CD1c-positive myeloid dendritic cell (primary cell): ENCODE measurements around the gene CEACAM20.
"Not testable (repeated sequence)": the region's sequence is repeated elsewhere in the genome, so short reads cannot be mapped to it uniquely, and the experiment has no call there.

Experiments used
- DNase-seq: peaks from one replicate; pipeline ENCODE4 v3.0.0-alpha.2; 2016; ENCODE audit errors: extremely low spot score

The CEACAM20 gene

DNA sequence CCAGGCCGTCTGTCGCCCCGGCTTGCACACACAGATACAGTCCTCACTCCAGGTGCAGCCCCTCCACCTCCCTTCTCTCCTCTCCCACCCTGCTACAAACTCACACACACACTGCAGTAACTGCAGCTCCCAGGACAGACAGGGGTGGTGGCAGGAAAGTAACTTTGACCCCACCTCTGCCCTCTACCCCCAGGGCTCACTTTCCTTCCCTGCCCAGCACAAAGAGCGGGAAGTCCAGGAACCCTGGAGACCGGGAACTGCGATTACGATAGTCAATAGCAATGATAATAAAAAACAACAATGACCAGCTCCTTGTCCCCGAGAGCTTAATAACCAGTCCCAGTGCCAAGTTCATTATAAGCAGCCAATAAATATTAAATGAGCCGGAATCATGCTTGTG lies at the start of gene CEACAM20:
CEACAM20 (minus strand) TSS at position 140 of the 400 bp plus-strand sequence. CDS start 166 bp downstream, outside the sequence.
- no peak for DNase-seq

DNA sequence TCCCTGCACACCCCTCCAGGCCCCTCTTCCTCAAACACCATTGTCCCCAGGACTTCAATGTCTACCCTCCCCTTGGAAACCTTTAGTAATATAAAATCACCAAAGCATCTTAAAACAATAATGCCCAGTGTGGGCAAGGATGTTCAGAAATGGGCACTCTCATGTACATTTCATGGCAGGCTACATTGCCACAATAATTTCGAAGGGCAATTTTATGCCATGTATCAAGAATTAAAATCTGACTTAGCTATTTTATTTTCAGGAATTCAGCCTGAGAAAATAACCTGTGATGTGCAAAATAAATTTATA lies 48.0 kb upstream of the CEACAM20 start:
- no peak for DNase-seq

DNA sequence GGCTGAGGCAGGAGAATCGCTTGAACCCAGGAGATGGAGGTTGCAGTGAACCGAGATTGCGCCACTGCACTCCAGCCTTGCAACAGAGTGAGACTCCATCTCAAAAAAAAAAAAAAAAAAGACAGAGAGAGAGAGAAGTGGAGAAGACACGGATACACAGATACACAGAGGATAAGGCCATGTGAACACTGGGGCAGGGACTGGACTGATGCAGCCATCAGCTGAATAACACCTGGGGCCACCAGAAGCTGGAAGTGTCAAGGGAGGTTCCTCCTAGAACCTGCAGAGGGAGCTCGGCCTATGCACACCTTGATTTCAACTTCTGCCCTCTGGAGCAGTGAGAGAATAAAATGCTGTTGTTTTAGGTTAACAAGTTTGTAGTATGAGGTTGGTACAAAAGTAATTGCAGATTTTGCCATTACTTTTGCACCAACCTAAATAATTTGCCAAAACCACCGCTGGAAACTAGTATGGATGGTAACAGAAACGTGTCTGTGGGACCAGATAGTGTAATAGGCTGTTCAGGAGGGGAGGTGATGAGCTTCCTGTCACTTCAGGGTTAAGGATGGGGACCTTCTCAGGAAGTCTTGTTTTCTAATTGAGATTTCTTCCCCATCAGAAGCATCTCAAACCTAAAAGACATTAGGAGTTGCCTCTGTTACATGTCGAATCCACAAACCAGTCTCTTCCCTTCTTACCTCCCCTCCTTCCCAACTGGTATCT lies 47.5 kb upstream of the CEACAM20 start:
- peak; percentile 26 for DNase-seq

DNA sequence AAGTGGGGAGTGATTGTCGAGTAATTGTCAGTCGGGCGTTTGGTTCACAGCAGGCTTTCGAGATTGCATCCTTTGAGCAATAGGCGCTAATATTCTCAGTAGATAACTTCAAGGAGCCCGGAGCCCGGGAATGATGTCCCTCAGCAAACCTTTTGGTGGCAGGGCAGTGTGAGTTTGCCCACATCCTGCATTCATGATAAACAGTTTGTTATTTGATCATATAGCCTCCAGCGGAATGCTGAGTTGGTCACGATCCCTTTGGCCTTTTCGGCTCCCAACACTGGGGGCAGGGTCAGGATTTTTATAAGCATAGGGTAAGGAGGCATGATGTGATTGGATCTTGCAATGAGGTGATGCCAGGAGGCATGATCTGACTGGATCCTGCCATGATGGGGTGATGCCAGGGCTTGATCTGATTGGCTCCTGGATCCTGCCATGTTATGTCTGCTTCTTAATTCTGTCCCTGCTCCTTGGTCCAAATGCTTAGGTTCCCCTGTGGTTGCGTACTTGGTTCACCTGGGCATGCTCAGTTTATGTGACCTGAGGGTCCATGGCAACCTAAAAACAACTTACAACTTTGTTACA lies 45.7 kb upstream of the CEACAM20 start:
- DNase-seq = no peak

DNA sequence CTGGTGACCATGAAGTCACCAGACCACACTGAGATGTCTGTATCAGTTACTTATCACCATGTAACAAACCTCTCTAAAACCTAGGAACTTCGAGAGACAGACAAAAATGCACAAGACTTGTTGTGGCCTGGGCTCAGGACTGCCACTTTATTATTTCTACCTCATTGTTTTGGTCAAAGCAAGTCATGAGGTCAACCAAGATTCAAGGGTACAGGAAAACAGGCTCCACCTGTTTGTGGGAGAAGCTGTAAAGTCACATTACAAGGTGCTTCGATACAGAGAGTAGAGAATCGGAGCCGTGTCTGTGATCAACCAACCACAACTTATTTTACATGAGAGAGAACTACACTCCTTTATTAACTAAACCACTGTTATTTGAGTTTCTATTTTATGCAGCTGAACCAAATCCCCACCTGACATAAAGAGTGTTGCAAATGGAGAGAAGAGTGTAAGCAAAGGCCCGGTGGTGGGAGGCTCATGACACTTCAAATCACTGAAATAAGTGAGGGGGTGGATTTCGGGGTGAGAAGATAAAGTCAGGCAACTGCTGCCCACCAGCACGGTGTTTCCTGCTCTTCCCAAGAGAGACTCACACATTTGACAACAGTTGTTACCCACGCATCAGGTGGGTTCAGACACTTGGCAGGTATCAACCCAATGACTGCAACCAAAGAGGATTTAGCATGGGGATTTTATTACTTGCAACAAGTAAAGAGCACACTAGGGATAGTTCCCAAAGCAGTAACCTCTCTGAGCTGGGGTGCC lies 44.9 kb upstream of the CEACAM20 start:
- DNase-seq = no peak

DNA sequence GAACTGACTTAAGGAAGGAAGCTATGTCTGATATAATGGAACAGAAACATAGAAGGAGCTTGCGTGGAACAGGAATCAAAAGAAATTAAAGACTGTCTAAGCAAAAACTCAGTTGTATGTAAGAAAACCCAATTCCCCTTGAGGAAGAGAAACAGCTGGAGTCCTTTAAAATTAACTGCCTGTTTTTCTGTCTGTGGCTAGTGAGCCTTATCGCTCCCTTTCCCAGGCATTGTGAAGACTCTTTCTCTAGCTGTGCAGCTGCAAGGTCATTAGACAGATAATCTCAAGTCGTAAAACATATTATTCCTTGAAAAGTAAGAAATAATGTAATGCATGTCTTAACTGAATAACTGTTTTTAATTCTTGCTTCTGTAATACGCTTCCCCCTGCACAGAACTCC lies 44.2 kb upstream of the CEACAM20 start:
- no peak for DNase-seq

DNA sequence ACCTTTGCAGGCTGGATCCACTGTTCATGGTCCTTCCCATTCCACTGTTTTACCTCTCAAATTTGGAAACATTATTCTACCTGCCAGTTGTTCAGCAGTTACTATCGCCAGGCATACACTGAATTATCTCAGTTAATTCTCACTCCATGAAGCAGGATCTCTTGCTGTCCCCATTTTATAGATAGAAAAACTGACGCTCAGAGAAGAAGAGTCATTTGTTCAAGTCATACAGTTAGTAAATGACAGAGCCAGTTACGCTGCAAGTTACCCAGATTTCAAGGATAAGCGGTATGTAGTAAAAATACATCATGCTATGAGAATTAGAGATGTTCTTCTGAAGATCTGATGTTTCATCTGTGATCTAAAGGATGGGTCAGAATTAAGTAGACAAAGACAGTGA lies 43.7 kb upstream of the CEACAM20 start:
- no peak for DNase-seq

DNA sequence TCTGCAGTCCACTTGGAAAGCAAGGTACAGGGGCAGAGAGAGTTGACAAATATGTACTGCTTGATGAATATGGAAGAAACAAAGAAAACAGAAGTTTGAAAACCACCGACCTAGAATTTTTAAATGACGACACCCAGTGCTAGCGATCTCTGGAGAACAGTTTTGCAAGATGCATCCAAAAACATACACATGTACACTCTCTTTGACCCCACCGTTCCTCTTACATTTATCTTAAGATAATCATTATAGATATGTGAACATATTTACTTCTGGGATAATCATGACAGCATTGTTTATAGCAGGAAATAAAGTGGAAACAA lies 43.1 kb upstream of the CEACAM20 start:
- DNase-seq = no peak

DNA sequence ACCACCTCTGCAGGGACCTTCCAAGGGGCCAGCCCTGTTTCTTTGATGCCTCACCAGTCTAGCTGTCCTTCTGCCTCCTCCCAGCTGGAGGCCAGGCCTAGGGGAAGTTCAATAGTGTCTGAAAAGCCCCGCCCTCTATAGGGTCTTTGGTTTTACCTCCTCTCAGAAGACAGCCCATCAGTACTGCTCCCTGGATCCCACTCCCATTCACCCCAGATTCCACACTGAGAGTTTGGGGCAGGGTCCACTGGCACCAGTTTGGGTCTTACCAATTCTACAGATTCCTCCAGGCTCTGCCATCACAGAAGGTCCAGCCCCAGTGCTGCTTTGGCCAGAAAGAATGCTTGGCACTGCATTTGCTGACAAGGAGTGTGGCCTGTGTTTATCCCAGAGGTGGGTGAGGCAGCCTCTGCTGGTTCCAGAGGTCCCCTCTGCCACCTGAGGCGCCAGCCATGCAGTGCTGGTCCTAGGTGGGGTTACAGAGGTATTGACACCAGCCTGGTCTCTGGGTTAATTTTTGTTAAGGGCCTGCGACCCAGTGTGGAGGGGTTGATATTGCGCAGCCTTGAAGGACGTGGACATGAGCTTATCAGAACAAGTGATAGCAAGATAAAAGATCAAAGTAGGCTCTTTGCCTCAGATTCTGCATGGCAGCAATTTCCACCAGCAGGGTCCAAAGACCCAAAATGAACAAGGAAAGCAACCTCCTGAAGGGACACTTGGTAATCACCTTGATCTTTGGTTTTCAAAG lies 42.5 kb upstream of the CEACAM20 start:
- no peak for DNase-seq

DNA sequence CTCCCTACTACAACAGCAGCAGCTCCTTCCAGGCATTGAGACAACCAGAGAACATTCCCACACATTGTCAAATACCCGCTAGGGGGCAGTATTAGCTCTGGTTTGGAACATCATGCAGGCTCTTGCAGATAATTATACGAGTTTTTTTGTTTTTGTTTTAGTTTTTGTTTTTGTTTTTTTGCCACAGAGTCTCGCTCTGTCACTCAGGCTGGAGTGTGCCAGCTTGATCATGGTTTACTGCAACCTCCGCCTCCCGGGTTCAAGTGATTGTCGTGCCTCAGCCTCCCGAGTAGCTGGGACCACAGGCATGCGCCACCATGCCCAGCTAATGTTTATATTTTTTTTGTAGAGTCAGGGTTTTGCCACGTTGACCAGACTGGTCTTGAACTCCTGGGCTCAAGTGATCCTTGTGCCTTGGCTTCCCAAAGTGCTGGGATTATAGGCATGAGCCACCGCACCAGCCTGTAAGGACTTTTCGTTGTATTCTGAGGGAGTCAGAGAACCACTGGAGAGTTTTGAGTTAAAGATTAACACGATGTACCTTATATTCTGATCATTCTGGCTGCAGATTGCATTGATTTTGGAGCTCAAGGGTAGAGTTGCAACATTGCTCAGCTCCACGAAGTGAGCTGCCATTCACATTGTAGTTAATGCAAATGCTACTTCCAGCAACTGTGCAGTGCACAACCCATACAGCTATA lies 41.7 kb upstream of the CEACAM20 start:
- peak; percentile 89 for DNase-seq

DNA sequence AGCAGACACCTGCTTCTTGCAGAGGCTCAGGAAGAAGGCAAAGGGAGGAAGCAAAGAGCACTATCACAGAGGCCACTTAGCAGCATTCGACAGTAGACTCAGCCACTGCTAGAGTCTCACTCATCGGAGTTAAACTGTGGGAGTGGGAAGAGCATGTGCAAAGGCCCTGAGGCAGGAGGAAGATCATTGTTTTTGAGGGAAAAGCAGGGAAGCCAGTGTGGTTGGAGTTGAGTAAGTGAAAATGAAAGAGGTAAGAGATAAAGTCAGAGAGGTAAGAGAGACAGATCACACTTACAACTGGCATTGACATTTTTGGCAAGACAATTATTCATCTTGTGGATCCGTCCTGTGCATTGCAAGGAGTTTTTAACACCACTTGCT lies 41.1 kb upstream of the CEACAM20 start:
- DNase-seq = no peak

DNA sequence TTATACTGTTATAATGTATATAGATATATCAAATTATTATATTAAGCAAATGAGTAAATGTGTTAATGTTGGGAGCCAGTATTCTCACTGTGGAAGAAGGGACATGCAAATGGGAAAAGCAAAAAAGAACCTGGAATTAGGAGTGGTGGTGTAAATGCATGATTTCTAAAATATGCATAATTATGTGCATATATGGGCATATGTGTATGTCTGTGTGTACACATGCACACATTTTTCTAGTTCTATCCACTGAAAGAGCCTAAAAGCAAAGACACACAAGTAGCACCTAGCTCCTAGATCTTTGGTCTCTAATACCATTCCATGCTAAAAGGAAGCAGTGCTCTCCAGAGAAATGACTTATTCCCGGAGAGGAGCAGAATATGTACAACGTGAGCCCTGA lies 38.3 kb upstream of the CEACAM20 start:
- DNase-seq = no peak

DNA sequence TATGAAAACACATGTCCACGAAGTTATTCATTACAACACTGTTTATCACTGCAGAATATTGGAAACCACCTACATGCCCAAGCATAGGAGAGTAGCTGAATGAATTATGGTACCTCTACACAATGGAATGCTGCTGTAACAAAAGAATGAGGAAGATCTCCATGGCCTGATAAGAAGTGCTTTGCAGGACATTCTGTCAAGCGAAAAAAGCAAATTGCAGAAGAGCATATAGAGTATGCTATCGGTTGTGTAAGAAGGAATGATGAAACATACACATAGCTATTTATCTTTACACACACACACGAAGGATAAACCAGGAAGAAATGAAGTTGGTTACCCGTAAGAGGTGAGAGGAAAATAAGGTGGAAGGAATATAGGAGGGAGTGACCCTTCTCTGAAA lies 37.5 kb upstream of the CEACAM20 start:
- DNase-seq = no peak

DNA sequence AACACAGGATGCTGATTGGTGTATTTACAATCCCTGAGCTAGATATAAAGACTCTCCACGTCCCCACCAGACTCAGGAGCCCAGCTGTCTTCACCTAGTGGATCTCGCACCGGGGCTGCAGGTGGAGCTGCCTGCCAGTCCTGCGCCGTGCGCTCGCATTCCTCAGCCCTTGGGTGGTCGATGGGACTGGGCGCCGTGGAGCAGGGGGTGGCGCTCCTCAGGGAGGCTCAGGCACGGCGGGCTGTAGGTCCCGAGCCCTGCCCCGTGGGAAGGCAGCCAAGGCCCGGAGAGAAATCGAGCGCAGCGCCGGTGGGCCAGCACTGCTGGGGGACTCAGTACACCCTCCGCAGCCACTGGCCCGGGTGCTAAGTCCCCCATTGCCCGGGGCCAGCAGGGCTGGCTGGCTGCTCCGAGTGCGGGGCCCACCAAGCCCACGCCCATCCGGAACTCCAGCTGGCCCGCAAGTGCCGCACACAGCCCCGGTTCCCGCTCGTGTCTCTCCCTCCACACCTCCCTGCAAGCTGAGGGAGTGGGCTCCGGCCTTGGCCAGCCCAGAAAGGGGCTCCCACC lies 33.7 kb upstream of the CEACAM20 start:
- not testable (repeated sequence) for DNase-seq

DNA sequence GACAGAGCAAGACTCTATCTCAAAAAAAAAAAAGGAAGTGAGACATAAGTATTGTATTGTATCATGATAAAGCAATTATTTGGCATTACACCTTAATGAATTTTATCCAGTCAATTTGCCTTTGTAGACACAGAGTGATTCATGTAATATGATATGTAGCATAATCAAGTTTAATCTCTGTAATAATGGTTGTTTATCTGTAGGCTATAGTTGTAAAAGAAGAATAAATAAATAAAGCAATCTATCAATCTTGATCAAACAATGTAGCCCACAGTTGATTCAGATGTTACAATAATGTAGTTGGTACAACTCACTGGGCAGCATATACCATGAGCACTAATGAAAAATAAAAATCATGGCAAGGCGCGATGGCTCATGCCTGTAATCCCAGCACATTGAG lies 28.5 kb upstream of the CEACAM20 start:
- DNase-seq = no peak

DNA sequence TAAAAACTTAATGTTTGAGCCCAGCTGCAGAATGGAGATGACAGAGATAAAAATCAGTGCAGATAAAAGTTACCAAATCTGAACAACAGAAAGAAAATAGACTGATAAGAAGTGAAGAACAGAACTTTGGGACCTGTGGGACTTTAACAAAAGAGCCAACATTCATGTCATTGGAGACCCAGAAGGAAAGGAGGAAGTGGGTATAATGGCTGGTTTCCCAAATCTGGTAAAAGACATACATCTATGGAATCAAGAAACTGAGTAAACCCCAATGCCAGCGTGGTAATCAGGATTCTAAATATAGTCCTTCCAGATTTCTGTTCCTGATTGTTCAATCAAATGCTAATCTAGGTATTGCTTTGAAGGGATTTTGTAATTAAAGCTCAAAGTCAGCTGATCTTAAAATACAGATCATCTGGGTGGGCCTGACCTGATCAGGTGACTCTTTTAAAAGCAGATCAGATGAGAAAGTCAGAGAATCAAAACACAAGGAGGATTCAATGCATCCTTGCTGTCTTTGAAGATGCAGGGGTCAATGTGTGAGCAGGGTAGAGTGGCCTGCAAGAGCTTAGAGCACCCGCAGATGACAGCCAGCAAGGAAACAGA lies 25.3 kb upstream of the CEACAM20 start:
- DNase-seq = no peak

DNA sequence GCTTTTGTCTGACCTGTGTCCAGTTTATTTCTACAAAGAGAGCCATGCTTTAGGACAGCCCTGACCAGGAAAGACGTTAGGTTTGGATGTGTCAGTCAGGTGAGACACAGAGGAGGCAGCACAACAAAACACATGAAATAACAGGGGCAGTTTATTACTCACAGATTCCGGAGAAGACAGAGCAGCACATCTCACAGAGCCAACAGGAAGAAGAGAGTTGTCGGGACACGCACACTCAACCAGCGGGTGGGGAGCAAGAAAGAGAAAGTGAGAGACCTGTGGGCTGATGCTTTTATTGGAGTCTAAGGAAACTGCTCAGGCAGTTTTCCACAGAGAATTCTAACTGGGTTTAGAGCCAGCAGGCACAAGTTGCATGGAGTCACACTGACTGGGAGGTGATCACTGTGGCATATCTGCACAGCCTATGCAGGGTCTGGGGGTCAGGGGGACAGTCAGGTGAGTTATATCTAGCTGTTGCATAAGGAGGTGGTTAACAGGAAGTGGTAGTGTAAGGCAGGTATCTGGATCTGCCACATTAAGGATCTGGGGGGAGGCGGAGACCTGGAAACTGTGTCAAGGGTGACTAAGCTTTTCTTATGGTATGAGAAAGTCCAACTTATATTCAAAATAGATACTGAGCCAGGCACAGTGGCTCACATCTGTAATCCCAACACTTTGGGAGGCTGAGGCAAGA lies 24.1 kb upstream of the CEACAM20 start:
- no peak for DNase-seq

DNA sequence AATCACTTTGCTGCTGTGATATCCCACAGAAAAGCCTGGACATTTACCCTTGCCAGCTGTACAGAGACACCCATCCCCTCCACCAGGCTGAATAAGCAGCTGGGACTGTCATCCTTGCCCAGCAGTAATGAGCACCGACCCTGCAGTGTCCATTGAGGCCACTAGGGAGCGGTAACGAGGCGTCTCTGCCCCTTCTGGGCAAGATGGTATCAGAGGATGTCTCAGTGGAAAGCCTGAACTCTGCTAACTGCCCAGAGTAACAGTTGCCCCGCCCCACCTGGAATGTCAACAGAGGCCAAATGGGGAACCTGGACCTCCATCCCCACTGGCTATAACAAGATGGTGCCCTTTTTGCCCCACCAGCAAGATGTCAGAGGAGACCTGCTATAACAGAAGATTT lies 22.8 kb upstream of the CEACAM20 start:
- peak; percentile 64 for DNase-seq

DNA sequence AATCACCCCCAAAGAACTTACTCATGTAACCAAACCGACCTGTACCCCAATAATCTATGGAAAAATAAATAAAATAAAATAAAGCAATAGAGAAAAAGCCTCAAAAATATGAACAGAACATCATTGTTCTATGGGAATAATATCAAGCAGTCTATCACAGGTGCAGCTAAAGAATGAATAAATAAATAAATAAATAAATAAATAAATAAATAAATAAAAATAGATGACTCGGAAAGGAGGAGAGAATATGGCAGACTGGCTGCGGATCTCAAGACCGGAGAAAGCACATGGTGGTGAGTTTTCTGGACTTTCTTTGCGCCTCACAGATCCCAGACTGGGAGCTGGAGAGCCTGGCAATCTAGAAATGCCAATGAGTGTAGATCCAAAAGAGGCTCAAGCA lies 22.4 kb upstream of the CEACAM20 start:
- DNase-seq = no peak

DNA sequence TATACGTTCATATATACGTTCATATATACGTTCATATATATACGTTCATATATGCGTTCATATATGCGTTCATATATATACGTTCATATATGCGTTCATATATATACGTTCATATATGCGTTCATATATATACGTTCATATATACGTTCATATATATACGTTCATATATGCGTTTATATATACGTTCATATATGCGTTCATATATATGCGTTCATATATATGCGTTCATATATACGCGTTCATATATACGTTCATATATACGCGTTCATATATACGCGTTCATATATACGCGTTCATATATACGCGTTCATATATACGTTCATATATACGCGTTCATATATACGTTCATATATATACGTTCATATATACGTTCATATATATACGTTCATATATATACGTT lies 21.5 kb upstream of the CEACAM20 start:
- not testable (repeated sequence) for DNase-seq

DNA sequence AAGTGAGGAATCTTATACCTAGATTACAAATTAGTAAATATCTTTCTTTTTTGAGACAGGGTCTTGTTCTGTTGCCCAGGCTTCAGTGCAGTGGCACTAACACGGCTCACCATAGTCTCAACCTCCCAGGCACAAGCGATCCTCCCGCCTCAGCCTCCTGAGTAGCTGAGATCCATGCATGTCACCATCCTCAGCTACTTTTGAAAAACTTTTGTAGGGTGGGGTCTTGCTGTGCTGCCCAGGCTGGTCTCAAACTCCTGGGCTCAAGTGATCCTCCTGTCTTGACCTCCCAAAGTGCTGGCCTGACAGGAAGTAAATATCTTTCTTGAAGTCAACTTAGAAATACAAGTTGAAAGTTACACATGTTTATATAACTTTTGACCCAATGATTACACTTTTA lies 20.0 kb upstream of the CEACAM20 start:
- no peak for DNase-seq
